ENCODE results near the gene PDXDC1. TPM values are rescaled to one million over a fixed set of nuclear protein-coding genes. Genes with fewer than 3 reads are reported as not detected.
A peak's percentile ranks its signal among the peaks of the same experiment; 100 is the strongest.
"Not testable (repeated sequence)": the region's sequence is repeated elsewhere in the genome, so short reads cannot be mapped to it uniquely, and the experiment has no call there.

Gene PDXDC1
- total RNA-seq, 1 donor = 61.0 TPM

GRCh38 chr16:15071916-15072769, 97.3 kb downstream of the PDXDC1 start:
- TF ChIP-seq CTCF (IDR thresholded peaks at IDR 0.05; ENCODE audit: insufficient read depth, low read length) = peak; percentile 10
- not testable (repeated sequence) for DNase-seq (ENCODE audit: low read depth); H3K4me3 ChIP-seq (ENCODE audit: low read depth, low read length)

- no peak for DNase-seq (ENCODE audit: low read depth)
- H3K4me3 ChIP-seq (ENCODE audit: low read depth, low read length) = no peak overlapping the region
- no peak for TF ChIP-seq CTCF (IDR thresholded peaks at IDR 0.05; ENCODE audit: insufficient read depth, low read length)
These were observed 98.3 kb downstream of the PDXDC1 start for GRCh38 chr16:15073101-15073500.

GRCh38 chr16:15076161-15076560, 101.3 kb downstream of the PDXDC1 start:
- not testable (repeated sequence) for H3K4me3 ChIP-seq (ENCODE audit: low read depth, low read length); DNase-seq (ENCODE audit: low read depth)

GRCh38 chr16:15080883-15081282, 106.1 kb downstream of the PDXDC1 start:
- H3K4me3 ChIP-seq (ENCODE audit: low read depth, low read length); DNase-seq (ENCODE audit: low read depth): not testable (repeated sequence)

- H3K4me3 ChIP-seq (ENCODE audit: low read depth, low read length); DNase-seq (ENCODE audit: low read depth): not testable (repeated sequence)
These were observed 108.0 kb downstream of the PDXDC1 start for GRCh38 chr16:15082788-15083187.

- not testable (repeated sequence) for H3K4me3 ChIP-seq (ENCODE audit: low read depth, low read length); DNase-seq (ENCODE audit: low read depth)
These were observed 115.9 kb downstream of the PDXDC1 start for GRCh38 chr16:15090663-15091269.

- H3K4me3 ChIP-seq (ENCODE audit: low read depth, low read length) = peak overlapping the region; percentile 93
- DNase-seq (ENCODE audit: low read depth) = not testable (repeated sequence)
These were observed 118.7 kb downstream of the PDXDC1 start for GRCh38 chr16:15093571-15093954.

- DNase-seq (ENCODE audit: low read depth) = peak; percentile 92
- peak within 1 kb of the TSS; percentile 93 for H3K4me3 ChIP-seq (ENCODE audit: low read depth, low read length)
These were observed 119.4 kb downstream of the PDXDC1 start, which contains the start of gene RRN3 for GRCh38 chr16:15093955-15094827. Gene RRN3 (minus strand): TSS chr16:15094272. CDS start chr16:15094233, 39 bp downstream.

GRCh38 chr16:15096583-15096972, 121.8 kb downstream of the PDXDC1 start:
- not testable (repeated sequence) for DNase-seq (ENCODE audit: low read depth); H3K4me3 ChIP-seq (ENCODE audit: low read depth, low read length)

GRCh38 chr16:15099366-15099909, 124.6 kb downstream of the PDXDC1 start:
- H3K4me3 ChIP-seq (ENCODE audit: low read depth, low read length); DNase-seq (ENCODE audit: low read depth): not testable (repeated sequence)

- not testable (repeated sequence) for DNase-seq (ENCODE audit: low read depth)
These were observed 125.7 kb downstream of the PDXDC1 start for GRCh38 chr16:15100372-15100987.

GRCh38 chr16:15127641-15128425, 153.0 kb downstream of the PDXDC1 start:
- H3K4me3 ChIP-seq (ENCODE audit: low read depth, low read length); DNase-seq (ENCODE audit: low read depth): not testable (repeated sequence)

More at GRCh38 chr16:15100372-15100987, 125.7 kb downstream of the PDXDC1 start:
- not testable (repeated sequence) for H3K4me3 ChIP-seq (ENCODE audit: low read depth, low read length)

- H3K4me3 ChIP-seq (ENCODE audit: low read depth, low read length); DNase-seq (ENCODE audit: low read depth): not testable (repeated sequence)
These were observed 155.6 kb downstream of the PDXDC1 start for GRCh38 chr16:15130256-15130932.

All from fibroblast of the aortic adventitia (primary cell).